Prostate gland (tissue), 2 donors: ENCODE data around the gene TAF10. TPM values are rescaled to one million over a fixed set of nuclear protein-coding genes. Genes with fewer than 3 reads are reported as not detected.
A peak's percentile ranks its signal among the peaks of the same experiment; 100 is the strongest.

Source experiments
- DNase-seq: peaks from one replicate; pipeline ENCODE4 v3.0.0-alpha.2; 2019; ENCODE audit warnings: low spot score
- H3K27ac ChIP-seq, 2 donors: fragments of 200-600 bp; sonication (generic); 2 replicates each; pipeline ENCODE4 v1.5.1; 2017 to 2019
- H3K27me3 ChIP-seq: fragments of 200-600 bp; sonication (generic); replicated peaks from 2 replicates; pipeline ENCODE4 v1.5.1; 2019; ENCODE audit not compliant: insufficient read depth
- H3K36me3 ChIP-seq, 2 donors: fragments of 200-600 bp; sonication (generic); 1 replicate in 1 of 2; 2 replicates in 1 of 2; pipeline versions ENCODE4 v1.5.1 to v1.8.1; 2017 to 2019
- H3K4me1 ChIP-seq: fragments of 200-600 bp; sonication (generic); replicated peaks from 2 replicates; pipeline ENCODE4 v1.5.1; 2019
- H3K4me3 ChIP-seq, 2 donors: fragments of 200-600 bp; sonication (generic); 2 replicates each; pipeline ENCODE4 v1.5.1; 2017 to 2019
- H3K9me3 ChIP-seq: fragments of 200-600 bp; sonication (generic); 2 replicates; pipeline ENCODE4 v1.5.1; 2017
- POLR2A ChIP-seq: fragments of 450-650 bp; IDR thresholded peaks from one replicate; pipeline ENCODE4 v1.6.1; 2016; ENCODE audit warnings: antibody characterized with exemption, mild to moderate bottlenecking
- POLR2AphosphoS5 ChIP-seq: sonication (generic); formaldehyde crosslinking; IDR thresholded peaks from one replicate; pipeline ENCODE4 v1.6.1; 2017; ENCODE audit warnings: antibody characterized with exemption
- WGBS: methylation state at CpG from one replicate; pipeline ENCODE4 v1.1.5; 2018; 5-methylcytosine and 5-hydroxymethylcytosine counted together
- intact Hi-C: fragments of 100-400 bp; cut with DNase I; formaldehyde crosslinking; loops from one replicate; pipeline ENCODE4 v1.14.2; 2022
- total RNA-seq, 2 donors: library from RNA; depleted of rRNA; stranded (reverse); fragments of >200 nt; gene quantifications; one replicate each; pipeline ENCODE4 v1.1.0, GENCODE V29; 2016
- TF ChIP-seq, protein P1 (sequence below), 4 experiments: fragments of 200-600 bp in 2 of 4; fragments of 450-650 bp in 2 of 4; sonication (generic) in 2 of 4; IDR thresholded peaks; 1 replicate in 3 of 4; 2 replicates in 1 of 4; pipeline ENCODE4 v1.5.1; 2016 to 2019; ENCODE audit warnings: antibody characterized with exemption in 4 of 4, mild to moderate bottlenecking in 2 of 4, moderate library complexity in 2 of 4

Gene TAF10
- total RNA-seq, 2 donors from 2014 or later: 130 to 193 TPM

DNA sequence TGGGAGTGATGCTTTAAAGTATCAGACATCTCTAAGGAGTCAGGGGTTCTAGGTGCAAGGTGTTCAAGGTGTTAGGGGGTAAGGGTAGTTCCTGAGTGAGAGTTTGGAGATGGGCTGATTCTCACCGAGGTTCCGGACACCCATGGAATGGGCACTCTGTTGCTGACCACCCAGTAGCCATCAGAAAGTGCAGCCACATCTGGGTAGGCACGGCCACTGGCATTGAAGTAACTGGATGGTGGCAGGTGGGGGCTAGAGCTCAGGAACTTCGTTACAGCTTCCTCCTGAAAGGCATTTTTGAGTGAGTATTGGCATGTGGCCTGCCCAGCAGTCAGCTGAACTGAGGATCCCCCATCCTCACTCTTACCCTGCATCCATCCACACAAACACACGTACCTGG is 3.0 kb upstream of the TAF10 start:
- Histone ChIP-seq H3K4me3 (no peak overlapping the region), H3K27me3 (no peaks in the 10 kb centered on the region), H3K9me3 (no peaks in the 10 kb centered on the region), H3K4me1 (peaks cover 7% of the 10 kb centered on the region), H3K27ac (no peak overlapping the region), H3K36me3 (peaks cover 0 to 9% of the 10 kb centered on the region in 2 donors)
- 97% methylated on average over 5 of the region's 5 CpGs for WGBS
- intact Hi-C loops: no loop called here
- TF ChIP-seq, protein P1, sequence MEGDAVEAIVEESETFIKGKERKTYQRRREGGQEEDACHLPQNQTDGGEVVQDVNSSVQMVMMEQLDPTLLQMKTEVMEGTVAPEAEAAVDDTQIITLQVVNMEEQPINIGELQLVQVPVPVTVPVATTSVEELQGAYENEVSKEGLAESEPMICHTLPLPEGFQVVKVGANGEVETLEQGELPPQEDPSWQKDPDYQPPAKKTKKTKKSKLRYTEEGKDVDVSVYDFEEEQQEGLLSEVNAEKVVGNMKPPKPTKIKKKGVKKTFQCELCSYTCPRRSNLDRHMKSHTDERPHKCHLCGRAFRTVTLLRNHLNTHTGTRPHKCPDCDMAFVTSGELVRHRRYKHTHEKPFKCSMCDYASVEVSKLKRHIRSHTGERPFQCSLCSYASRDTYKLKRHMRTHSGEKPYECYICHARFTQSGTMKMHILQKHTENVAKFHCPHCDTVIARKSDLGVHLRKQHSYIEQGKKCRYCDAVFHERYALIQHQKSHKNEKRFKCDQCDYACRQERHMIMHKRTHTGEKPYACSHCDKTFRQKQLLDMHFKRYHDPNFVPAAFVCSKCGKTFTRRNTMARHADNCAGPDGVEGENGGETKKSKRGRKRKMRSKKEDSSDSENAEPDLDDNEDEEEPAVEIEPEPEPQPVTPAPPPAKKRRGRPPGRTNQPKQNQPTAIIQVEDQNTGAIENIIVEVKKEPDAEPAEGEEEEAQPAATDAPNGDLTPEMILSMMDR (IDR thresholded peaks at IDR 0.05): no peak
- TF ChIP-seq POLR2A (no peak), POLR2AphosphoS5 (no peak)
- DNase-seq: no peak

DNA sequence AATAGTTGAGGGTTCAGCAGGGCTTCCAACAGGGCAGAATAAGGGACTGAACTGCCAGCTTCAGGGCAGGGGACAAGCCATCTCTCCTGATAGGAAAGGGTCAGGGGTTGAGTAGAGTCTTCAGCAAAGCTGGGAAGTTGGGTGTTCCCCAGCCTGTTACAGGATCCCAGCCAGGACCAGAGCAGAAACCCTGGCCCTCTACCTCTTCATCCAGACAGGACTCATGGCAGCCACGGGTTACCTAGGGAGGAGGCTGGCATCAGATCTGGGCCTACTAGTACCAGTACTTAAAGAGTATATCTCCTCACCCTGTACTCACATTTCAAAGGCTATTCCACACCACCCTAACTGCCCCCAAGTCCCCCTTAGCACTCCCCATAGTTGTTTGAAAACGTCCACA is 2.4 kb upstream of the TAF10 start:
- Histone ChIP-seq H3K27me3 (no peaks in the 10 kb centered on the region), H3K9me3 (no peaks in the 10 kb centered on the region), H3K27ac (no peak overlapping the region), H3K4me3 (no peak overlapping the region), H3K4me1 (peaks cover 7% of the 10 kb centered on the region), H3K36me3 (peaks cover 0 to 14% of the 10 kb centered on the region in 2 donors)
- DNase-seq: no peak
- TF ChIP-seq, protein P1 (IDR thresholded peaks at IDR 0.05): no peak
- TF ChIP-seq POLR2A (no peak), POLR2AphosphoS5 (no peak)
- WGBS: 90% methylated on average over 2 of the region's 2 CpGs
- intact Hi-C loops: loop anchor here (5.0 kb wide), 1 partner anchor 68 kb away; the partner anchor contains the start of gene MRPL17

DNA sequence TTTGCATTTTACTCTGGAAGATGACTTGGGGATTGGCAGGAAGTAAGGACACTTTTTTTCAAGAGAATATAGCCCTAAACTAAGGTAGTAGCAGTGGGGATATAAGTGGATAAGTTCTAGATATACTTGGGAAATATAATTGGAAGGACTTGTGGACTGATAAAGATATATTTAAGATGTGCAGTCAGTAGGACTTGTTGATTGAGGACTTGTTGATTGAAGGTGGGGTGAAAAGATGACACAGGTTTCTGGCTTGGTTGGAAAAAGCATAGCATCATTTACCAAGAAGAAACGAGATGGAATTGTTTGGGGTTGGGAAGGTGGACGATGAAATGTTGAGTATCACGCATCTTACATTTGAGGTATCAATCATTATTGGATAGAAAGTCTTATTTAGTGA is 1.5 kb upstream of the TAF10 start:
- intact Hi-C loops: loop anchor here (5.0 kb wide), 1 partner anchor 69 kb away; the partner anchor contains the start of gene MRPL17
- TF ChIP-seq POLR2AphosphoS5: no peak
- TF ChIP-seq, protein P1 (IDR thresholded peaks at IDR 0.05): no peak
- no peak for DNase-seq
- 95% methylated on average over 3 of the region's 3 CpGs for WGBS
- H3K36me3 ChIP-seq: peaks cover 0 to 24% of the 10 kb centered on the region in 2 donors
- no peak overlapping the region for H3K4me3 ChIP-seq
- H3K9me3 ChIP-seq: no peaks in the 10 kb centered on the region
- peaks cover 7% of the 10 kb centered on the region for H3K4me1 ChIP-seq
- H3K27ac ChIP-seq: peak overlapping the region; percentile 98
- no peaks in the 10 kb centered on the region for H3K27me3 ChIP-seq

DNA sequence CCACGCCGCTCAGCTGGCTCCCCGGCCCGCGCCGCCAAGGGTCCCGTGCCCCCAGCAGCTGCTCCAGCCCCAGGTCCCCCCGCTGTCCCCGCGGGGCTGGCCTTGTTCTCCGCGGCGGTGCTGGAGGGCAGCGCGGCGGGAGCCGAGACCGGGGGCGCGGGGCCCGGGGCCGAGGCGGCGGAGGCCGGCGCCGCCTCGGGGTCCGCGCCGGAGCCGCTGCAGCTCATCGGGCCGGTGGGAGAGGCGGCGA is 128 bp downstream of the TAF10 start:
- Histone ChIP-seq H3K27me3 (no peaks in the 10 kb centered on the region), H3K36me3 (peaks cover 5 to 32% of the 10 kb centered on the region in 2 donors), H3K9me3 (no peaks in the 10 kb centered on the region), H3K4me3 (peak overlapping the region; percentile 74 to 91), H3K27ac (peak overlapping the region; percentile 98), H3K4me1 (peaks cover 15% of the 10 kb centered on the region)
- WGBS: 2% methylated on average over 29 of the region's 36 CpGs
- intact Hi-C loops: loop anchor here (5.0 kb wide), 1 partner anchor 70 kb away; the partner anchor contains the start of gene MRPL17
- DNase-seq: no peak
- TF ChIP-seq POLR2AphosphoS5: no peak

DNA sequence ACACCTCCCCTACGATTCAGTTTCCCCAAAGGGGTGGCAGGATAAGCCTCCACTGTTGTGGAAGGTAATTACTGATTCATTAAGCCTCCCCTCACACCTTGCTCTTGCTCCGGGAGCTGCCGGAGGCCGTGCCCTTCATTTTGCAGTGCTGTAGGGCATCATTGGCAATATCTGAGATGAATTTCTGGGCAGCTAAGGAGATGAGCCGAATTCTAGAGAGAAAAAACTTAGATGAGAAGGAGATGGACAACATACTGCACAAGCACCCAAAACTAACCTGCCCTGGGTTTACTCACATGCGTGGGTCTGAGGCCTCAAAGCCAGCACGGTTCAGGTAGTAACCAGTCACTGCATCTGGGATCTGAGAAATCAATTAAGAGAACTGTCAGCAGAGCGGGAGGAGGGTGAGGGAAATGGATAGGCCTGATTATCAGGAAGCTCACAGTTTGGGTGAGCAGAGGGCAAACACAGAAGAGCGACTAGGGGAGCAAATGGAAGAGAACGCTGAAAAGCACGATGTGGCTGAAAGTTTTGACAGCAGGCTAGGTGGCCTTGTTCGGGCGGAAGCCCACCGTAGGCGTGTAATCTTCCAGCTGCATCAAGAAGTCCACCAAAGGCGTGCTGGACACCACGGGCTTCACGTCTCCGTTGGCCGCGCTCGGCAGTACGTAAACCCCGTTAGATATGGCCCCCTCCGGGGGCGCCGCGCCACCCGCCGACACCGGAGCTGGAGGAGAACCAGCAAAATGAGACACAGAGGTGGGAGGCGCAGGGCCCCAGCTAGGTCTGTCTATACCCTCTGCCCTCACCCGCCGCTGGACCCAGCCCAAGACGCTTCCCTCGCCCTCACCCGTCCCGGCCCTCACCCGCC is 689 bp downstream of the TAF10 start:
- no peaks in the 10 kb centered on the region for H3K9me3 ChIP-seq
- peak overlapping the region; percentile 98 for H3K27ac ChIP-seq
- intact Hi-C loops: loop anchor here (5.0 kb wide), 1 partner anchor 71 kb away; the partner anchor contains the start of gene MRPL17
- TF ChIP-seq, protein P1 (IDR thresholded peaks at IDR 0.05): no peak
- TF ChIP-seq POLR2A (no peak), POLR2AphosphoS5 (peak; percentile 19)
- H3K4me3 ChIP-seq: peak overlapping the region; percentile 74 to 91
- peaks cover 17% of the 10 kb centered on the region for H3K4me1 ChIP-seq
- 12% methylated on average over 38 of the region's 39 CpGs for WGBS
- no peak for DNase-seq
- H3K27me3 ChIP-seq: no peaks in the 10 kb centered on the region
- H3K36me3 ChIP-seq: peaks cover 5 to 32% of the 10 kb centered on the region in 2 donors
